Peyer's patch (tissue), 4 donors: ENCODE data around the gene CHTOP.

Source experiments
- POLR2A ChIP-seq, 2 donors: fragments of 450-650 bp; IDR thresholded peaks; one replicate each; pipeline ENCODE4 v1.5.1; 2017; ENCODE audit warnings: antibody characterized with exemption in 2 of 2, mild to moderate bottlenecking in 2 of 2, moderate library complexity in 2 of 2
- TF ChIP-seq, protein P1 (sequence below), 6 experiments: fragments of 450-650 bp in 4 of 6; fragments of 200-600 bp in 2 of 6; sonication (generic) in 1 of 6; IDR thresholded peaks; one replicate each; pipeline ENCODE4 v1.5.1; 2017 to 2019; ENCODE audit warnings: antibody characterized with exemption in 6 of 6, mild to moderate bottlenecking in 3 of 6, moderate library complexity in 1 of 6

DNA sequence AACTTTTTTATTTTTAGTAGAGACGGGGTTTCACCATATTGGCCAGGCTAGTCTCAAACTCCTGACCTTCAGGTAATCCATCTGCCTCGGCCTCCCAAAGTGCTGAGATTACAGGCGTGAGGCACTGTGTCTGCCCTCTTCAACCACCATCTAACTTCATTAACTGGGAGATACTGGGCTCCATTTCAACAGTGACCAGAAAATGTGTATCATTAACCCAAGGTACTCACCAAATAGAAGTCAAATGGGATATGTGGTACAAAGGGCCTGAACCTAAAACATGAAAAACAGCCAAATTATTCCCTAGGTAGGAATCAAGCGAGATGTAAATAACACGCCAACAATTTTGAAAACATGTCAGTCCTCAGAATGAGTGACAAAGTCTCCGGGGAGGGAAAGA is 35.7 kb downstream of the CHTOP start:
- TF ChIP-seq, protein P1, sequence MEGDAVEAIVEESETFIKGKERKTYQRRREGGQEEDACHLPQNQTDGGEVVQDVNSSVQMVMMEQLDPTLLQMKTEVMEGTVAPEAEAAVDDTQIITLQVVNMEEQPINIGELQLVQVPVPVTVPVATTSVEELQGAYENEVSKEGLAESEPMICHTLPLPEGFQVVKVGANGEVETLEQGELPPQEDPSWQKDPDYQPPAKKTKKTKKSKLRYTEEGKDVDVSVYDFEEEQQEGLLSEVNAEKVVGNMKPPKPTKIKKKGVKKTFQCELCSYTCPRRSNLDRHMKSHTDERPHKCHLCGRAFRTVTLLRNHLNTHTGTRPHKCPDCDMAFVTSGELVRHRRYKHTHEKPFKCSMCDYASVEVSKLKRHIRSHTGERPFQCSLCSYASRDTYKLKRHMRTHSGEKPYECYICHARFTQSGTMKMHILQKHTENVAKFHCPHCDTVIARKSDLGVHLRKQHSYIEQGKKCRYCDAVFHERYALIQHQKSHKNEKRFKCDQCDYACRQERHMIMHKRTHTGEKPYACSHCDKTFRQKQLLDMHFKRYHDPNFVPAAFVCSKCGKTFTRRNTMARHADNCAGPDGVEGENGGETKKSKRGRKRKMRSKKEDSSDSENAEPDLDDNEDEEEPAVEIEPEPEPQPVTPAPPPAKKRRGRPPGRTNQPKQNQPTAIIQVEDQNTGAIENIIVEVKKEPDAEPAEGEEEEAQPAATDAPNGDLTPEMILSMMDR (IDR thresholded peaks at IDR 0.05), result no peak
- TF ChIP-seq POLR2A (IDR thresholded peaks at IDR 0.05), result no peak
